Left cardiac atrium (tissue), 4 donors: Measurements from ENCODE around the gene AIG1. TPM values are rescaled to one million over a fixed set of nuclear protein-coding genes. Genes with fewer than 3 reads are reported as not detected.
"Not testable (repeated sequence)": the region's sequence is repeated elsewhere in the genome, so short reads cannot be mapped to it uniquely, and the experiment has no call there.

Experiments used
- ATAC-seq, 2 donors: fragments of 200-7000 bp; cut with Tn5 transposase; one replicate each; pipeline ENCODE4 v1.9.1; 2020; ENCODE audit warnings: mild to moderate bottlenecking in 2 of 2, moderate library complexity in 2 of 2
- DNase-seq: peaks from one replicate; pipeline ENCODE4 v3.0.0-alpha.2; 2020
- intact Hi-C, 2 donors: fragments of 100-400 bp; cut with DNase I; formaldehyde crosslinking; loops; one replicate each; pipeline versions ENCODE4 v1.14.1 to v1.15.1; 2022 to 2023
- total RNA-seq, 2 donors: library from RNA; stranded (reverse); fragmentation: NEBNext Ultra II Directional; extraction: Animal tissue kit (Norgen Biotek cat#: 25700); gene quantifications; one replicate each; pipeline ENCODE4 v1.2.1, GENCODE V29; 2021
- donor health status: DM: no; HTN: yes; CAD: no.
- donor health status: DM: no; HTN: yes; CAD: no; lungs with severe emphysema.
- donor health status: DM: yes; HTN: yes; CAD: no.
- donor health status: Dilated cardiomyopathy.

Gene AIG1
- total RNA-seq, 2 donors from 2014 or later = 44.8 to 49.7 TPM

GRCh38 chr6:143150281-143150680 lies 89.6 kb downstream of the AIG1 start:
- no peak for ATAC-seq
- intact Hi-C loops = no loop called here
- DNase-seq = no peak

DNA sequence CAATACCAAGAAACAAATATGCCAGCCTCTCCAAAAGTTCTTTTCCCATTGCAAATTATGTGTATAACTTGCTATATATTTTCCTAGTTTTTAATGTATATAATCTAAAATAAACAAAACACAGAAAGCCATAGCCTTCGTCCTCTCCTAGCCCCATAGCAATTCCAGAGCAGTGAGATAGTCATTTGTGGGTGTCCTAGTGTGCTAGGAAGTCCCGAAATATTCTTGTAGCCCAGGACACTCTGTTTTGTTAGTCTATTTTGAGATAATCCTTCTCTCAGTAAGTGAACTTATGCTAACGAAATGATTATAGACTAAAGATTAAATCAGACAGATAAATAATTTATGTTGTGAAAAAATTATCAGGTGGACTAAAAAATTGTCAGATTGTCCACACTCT lies 90.7 kb downstream of the AIG1 start:
- intact Hi-C loops = no loop called here
- ATAC-seq (no peak), DNase-seq (no peak)

DNA sequence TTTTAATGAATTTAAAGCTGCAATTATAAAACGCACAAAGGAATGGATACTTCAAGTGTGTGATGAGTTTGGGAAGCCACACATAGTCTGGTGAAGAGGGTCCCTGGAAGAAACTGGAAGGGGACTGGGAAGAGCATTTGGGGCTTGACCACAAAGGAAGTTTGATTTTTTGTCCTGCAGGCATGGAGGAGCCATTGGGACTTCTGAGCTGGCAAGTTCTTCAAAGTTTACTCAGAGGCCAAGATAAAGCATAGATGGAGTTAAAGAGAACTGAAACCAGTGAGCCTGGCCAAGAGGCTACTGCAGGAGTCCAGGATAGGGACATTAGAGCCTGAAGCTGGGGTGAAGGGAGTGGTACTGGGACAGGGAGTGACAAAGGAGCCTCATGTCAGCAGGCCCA lies 95.0 kb downstream of the AIG1 start:
- ATAC-seq = no peak
- no peak for DNase-seq
- intact Hi-C loops = no loop called here

GRCh38 chr6:143157131-143157530 lies 96.4 kb downstream of the AIG1 start:
- ATAC-seq (no peak), DNase-seq (no peak)
- intact Hi-C loops = no loop called here

DNA sequence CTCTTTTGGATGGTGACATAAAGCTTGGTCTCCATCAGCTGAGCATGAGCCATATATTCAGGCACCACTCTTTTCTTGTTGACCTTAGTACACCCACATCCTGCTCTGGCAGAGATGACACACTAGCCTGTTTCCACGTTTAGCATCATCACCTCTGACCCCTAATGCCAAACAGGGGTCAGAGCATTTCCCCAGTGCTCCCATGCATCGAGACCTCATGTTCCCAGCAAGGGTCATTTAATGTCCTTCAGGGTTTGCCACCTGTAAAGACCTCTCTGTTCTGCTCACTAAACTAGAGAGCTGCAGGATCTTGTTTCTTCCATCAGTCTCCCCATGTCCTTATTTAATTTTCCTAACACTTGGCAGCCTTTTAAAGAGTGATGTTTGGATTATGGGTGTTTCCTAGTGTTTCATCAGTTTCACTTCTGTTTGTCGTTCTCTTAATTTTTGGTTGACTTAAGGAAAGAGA lies 97.5 kb downstream of the AIG1 start:
- no peak for ATAC-seq
- no peak for DNase-seq
- intact Hi-C loops = no loop called here

DNA sequence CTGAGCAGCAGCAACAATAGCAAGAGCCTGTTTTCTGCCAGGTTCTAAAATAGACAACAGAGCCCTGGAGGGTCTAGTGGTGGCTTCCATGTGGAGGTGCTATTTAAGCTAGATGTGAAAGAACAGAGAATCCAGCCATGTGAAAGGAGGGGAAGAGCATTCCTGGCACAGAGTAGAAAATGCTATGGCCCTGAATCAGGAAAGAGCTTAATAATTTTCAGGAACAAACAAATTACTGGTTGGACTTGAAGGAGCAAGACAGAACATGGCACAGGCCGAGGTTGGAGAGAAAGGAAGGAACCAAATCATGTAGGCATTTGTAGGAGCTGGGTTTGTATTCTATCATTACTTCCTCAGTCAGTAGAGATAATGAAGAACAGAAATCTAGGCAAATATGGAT lies 98.3 kb downstream of the AIG1 start:
- intact Hi-C loops = no loop called here
- ATAC-seq = no peak
- no peak for DNase-seq

GRCh38 chr6:143160015-143160414 lies 99.3 kb downstream of the AIG1 start:
- ATAC-seq (no peak), DNase-seq (no peak)
- intact Hi-C loops = no loop called here

DNA sequence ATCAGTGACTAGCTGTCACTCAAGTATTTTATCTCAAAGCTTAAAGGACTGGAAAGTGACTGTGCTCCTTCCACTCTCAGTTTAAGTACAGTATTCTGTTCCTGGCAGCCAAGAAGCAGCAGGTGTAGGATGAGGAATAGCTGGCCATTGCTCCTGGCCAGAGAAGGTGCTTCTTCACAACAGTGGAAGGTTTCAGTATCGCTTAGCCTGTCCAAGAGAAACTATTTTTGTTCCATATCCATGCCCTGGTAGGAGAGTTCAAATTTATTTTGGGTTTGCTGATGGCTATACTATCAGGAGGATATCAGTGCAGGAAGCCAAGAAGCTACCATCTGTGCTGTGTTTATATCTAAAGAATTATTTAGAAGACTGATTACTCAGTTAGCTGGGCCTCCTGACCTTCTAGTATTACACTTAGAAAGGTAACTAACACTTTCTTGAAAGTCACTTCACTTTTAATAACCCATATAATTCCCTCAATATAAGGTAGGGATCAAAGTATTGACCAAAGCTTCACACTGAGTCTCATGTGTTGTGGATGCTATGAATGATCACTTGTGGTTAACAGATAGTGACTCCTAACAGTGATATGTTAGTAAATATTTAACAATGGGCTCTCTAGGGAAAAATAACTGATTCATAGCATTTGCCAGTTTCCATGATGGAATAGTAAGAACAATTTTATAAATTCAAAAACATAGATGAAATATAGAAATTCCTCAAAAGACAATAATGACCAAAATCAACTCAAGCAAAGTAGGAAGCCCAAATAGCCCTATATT lies 99.9 kb downstream of the AIG1 start:
- ATAC-seq (peak; percentile 56 to 70), DNase-seq (no peak)
- intact Hi-C loops = no loop called here

DNA sequence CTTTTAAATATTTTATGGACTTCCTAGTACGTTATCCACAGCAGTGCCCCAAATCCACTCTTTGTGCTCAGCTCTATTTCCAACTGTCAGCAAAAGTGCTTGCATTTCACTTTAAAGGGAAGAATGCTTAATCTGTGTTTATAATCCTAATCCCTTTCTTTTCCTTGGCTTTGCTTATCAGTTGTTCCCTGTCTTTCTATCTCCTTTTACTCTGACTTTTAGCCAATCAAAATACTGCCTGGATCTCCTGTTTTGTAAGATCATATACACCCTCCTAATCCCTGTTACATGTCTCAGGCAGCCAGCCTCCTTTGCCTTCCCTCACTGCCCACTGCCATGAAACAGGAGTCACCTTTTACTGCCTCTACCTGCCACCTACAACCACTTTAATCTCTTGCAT lies 102.9 kb downstream of the AIG1 start:
- ATAC-seq = no peak
- no peak for DNase-seq
- intact Hi-C loops = no loop called here

GRCh38 chr6:143164565-143165105 lies 103.9 kb downstream of the AIG1 start:
- ATAC-seq (no peak), DNase-seq (no peak)
- intact Hi-C loops = no loop called here

- DNase-seq (no peak), ATAC-seq (no peak)
- intact Hi-C loops = no loop called here
Measured at GRCh38 chr6:143165315-143165855, 104.7 kb downstream of the AIG1 start.

DNA sequence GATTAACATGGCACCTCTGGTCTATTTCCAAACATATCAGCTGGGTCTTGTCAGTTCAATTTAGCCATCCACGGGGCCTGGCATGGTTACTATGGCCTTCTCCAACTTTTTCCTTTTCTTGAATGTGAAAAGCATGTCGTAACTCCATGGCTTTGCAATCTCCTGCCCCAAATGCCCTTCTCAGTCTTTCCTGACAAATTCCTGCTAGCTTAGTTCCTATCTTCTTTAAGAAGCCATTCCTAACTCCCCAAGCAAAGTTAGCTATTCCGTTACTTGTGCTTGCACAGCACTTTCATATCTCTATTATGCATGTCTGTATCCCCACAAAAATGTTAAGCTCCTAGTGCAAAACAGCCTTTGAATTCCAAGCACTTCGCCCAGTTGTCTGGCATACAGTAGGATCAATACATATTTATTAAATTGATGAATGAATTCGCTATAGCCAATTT lies 105.6 kb downstream of the AIG1 start:
- intact Hi-C loops = no loop called here
- DNase-seq (no peak), ATAC-seq (peak in 1 of 2 donors; percentile 74)

DNA sequence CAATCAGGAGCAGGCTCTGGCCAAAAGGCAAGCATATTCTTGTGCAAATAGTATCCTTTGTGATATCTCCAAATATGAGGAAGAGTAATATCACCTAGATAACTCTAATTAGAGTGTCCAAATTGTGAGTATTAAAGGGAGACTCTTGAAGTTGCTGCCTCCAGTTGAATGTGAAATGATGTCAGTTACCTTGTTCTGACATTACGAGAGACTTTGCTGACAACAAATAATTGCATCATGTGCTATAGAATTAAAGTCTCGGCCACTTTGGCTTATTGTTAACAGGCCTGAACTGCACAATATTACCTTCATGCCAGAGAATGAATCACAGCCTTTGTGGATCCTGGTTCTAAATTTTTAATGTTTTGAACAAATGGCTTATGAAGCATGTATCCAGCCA lies 106.5 kb downstream of the AIG1 start:
- intact Hi-C loops = no loop called here
- DNase-seq = no peak
- no peak for ATAC-seq

- DNase-seq, ATAC-seq, intact Hi-C loops: not testable (repeated sequence)
Measured at GRCh38 chr6:143168396-143168816, 107.7 kb downstream of the AIG1 start.

DNA sequence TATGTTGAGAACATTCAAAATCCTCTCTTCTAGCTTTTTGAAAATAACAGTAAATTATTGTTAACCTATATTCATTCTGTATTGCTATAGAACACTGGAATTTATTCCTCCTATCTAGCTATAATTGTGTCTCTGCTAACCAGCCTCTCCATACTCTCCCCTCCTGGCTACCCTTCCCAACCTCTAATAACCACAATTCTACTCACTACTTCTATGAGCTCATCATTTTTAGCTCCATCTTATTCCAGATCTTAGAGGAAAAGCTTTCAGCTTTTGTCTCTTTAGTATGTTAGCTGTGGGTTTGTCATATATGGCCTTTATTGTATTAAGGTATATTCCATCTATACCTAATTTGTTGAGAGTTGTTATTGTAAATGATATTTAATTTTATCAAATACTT lies 108.8 kb downstream of the AIG1 start:
- ATAC-seq (no peak), DNase-seq (no peak)
- intact Hi-C loops = no loop called here

DNA sequence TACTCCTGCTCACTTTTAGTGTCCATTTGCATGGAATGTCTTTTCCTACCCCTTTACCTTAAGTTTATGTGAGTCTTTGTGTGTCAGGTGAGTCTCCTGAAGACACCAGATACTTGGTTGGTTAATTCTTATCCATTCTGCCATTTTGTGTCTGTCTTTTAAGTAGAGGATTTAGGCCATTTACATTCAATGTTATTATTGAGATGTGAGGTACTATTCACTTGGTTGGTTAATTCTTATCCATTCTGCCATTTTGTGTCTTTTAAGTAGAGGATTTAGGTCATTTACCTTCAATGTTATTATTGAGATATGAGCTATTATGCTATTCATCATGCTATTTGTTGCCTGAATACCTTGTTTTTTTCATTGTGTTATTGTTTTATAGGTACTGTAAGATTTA lies 113.8 kb downstream of the AIG1 start:
- ATAC-seq = no peak
- no peak for DNase-seq
- intact Hi-C loops = no loop called here

GRCh38 chr6:143174951-143175350 lies 114.3 kb downstream of the AIG1 start:
- ATAC-seq (no peak), DNase-seq (no peak)
- intact Hi-C loops = no loop called here

- DNase-seq = no peak
- ATAC-seq = peak in 1 of 2 donors; percentile 35
- intact Hi-C loops = no loop called here
Measured at GRCh38 chr6:143176090-143177021, 115.7 kb downstream of the AIG1 start.

- no peak for ATAC-seq
- intact Hi-C loops = no loop called here
- DNase-seq = no peak
Measured at GRCh38 chr6:143177706-143178105, 117.0 kb downstream of the AIG1 start.

DNA sequence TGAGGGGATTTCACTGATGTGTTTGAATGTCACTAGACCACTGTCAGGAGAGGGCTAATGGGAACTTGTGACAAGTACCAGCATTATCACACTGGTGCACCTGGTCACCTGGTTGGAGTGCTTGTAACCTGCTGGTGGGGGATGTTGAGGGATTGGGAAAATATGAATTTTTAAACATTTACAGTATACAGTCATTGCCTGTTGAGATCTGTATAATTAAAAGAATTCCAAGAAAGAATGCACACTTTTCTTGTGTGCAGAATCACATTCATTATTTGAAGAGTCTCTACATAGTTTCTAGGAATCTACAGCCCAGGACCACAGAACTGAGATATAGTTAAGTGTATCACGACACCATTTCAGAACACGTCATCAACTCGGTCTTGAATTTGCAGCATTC lies 118.4 kb downstream of the AIG1 start:
- DNase-seq (no peak), ATAC-seq (no peak)
- intact Hi-C loops = no loop called here
